Measurements from ENCODE around the gene WDFY4.

Gene WDFY4

GRCh38 chr10:48777110-48777509 is 92.4 kb downstream of the WDFY4 start:
- DNase-seq = no peak

GRCh38 chr10:48778193-48778857 is 93.7 kb downstream of the WDFY4 start:
- DNase-seq = no peak

- DNase-seq = no peak
These were observed 94.4 kb downstream of the WDFY4 start for GRCh38 chr10:48779077-48779476.

GRCh38 chr10:48779546-48780152 is 95.0 kb downstream of the WDFY4 start:
- DNase-seq = no peak

GRCh38 chr10:48780341-48780740 is 95.7 kb downstream of the WDFY4 start:
- no peak for DNase-seq

GRCh38 chr10:48782386-48782785 is 97.7 kb downstream of the WDFY4 start:
- no peak for DNase-seq

GRCh38 chr10:48784031-48784430 is 99.4 kb downstream of the WDFY4 start:
- DNase-seq = no peak

GRCh38 chr10:48785796-48786195 is 101.1 kb downstream of the WDFY4 start:
- no peak for DNase-seq

- DNase-seq = no peak
These were observed 102.1 kb downstream of the WDFY4 start for GRCh38 chr10:48786606-48787282.

GRCh38 chr10:48788554-48788953 is 103.9 kb downstream of the WDFY4 start:
- DNase-seq = no peak

- DNase-seq = no peak
These were observed 105.1 kb downstream of the WDFY4 start for GRCh38 chr10:48789486-48790456.

GRCh38 chr10:48790457-48791044 is 105.9 kb downstream of the WDFY4 start:
- DNase-seq = no peak

GRCh38 chr10:48791267-48791928 is 106.7 kb downstream of the WDFY4 start:
- DNase-seq = no peak

GRCh38 chr10:48792121-48792520 is 107.4 kb downstream of the WDFY4 start:
- DNase-seq = no peak

- no peak for DNase-seq
These were observed 108.0 kb downstream of the WDFY4 start for GRCh38 chr10:48792687-48793096.

- no peak for DNase-seq
These were observed 109.4 kb downstream of the WDFY4 start for GRCh38 chr10:48794074-48794473.

GRCh38 chr10:48796713-48797245 is 112.1 kb downstream of the WDFY4 start:
- no peak for DNase-seq

GRCh38 chr10:48797830-48798229 is 113.2 kb downstream of the WDFY4 start:
- DNase-seq = no peak

- no peak for DNase-seq
These were observed 114.0 kb downstream of the WDFY4 start for GRCh38 chr10:48798481-48799254.

- DNase-seq = no peak
These were observed 114.8 kb downstream of the WDFY4 start for GRCh38 chr10:48799341-48800006.

Data from NCI-H1930 (cell line).